Stimulated activated CD8-positive, alpha-beta memory T cell treated with anti-CD3 and anti-CD28 coated beads, Interleukin-15, amount 100 ng/mL, for 4 hours (primary cell): ENCODE data around the gene EAF1.
A peak's percentile ranks its signal among the peaks of the same experiment; 100 is the strongest.
"Not testable (repeated sequence)": the region's sequence is repeated elsewhere in the genome, so short reads cannot be mapped to it uniquely, and the experiment has no call there.

Experiments
- DNase-seq, 2 donors: peaks; one replicate each; pipeline ENCODE4 v3.0.0-alpha.2; 2020; ENCODE audit warnings: low read depth in 2 of 2

EAF1 gene

DNA sequence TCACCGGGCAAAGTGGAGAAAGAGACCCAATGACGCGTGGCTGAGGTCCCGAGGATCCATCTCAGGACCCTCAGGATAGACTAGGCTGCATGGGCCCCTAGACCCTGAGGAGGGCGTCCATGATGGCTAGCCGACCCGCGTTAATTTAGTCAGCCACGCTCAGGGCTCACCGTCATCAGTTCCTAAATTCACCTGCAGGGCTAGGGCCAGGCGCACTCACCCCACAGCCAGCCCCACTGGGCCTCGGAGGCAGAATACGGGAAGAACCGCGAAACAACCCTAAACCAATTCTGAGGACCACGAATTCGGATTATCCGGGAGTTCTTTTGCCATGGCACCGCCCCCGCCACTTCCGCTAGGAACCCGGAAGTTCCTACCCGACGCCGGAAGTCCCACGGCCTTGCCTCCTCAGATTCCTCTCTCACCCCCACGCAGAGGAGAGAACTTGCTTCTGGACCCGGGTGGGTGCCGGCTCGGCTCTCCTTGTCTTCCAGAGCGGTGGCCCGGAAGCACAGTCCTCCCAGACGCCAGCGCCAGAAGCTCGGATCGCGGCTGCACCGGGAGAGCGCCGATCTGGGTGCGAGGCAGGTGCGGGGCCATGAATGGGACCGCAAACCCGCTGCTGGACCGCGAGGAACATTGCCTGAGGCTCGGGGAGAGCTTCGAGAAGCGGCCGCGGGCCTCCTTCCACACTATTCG is at the start of gene EAF1, which contains the start of gene METTL6:
EAF1 (plus strand) TSS at position 417 of the 699 bp plus-strand sequence; CDS start at position 599, 182 bp downstream.
METTL6 (minus strand) TSS at position 363 of the 699 bp plus-strand sequence. CDS start 1,033 bp downstream, outside the sequence.
- peak; percentile 72 to 75 for DNase-seq

DNA sequence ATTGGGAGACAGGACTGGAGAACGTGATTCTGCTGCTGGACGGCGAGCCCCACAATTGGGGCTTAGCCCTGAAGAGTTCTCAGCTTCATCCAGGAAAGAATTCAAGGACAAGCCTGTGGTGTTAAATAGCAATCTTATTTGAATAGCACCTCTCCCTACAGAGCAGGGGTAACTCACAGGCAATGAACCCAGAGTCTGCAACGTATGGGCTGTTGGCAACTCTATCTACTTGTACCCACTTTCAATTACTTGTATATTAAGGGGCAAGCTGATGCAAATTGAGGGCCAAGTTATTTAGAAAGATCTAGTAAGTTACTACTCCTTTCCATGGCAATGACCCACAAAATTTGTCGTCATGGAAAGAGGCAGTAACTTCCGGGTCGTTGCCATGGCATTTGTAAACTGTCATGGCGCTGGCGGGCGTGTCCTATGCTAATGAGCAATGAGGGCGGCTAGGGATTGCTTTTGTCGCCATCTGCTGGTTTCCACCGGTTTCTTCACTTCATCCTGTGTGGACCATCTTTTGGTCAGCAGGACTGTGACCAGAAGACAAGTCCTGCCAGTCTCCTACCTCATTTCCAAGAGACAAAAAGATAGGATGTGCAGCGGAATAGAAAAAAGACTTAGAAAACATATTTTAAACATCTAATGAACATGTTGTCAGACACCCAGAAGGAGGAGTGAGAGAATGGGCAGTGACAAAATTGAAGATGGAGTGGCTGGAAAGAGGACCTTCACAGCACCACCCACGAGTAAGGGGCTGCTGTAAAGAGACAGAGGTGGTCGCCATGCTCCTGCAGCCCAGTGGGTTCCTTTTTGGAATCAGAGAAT is 49.2 kb upstream of the EAF1 start:
- peak; percentile 79 to 91 for DNase-seq

DNA sequence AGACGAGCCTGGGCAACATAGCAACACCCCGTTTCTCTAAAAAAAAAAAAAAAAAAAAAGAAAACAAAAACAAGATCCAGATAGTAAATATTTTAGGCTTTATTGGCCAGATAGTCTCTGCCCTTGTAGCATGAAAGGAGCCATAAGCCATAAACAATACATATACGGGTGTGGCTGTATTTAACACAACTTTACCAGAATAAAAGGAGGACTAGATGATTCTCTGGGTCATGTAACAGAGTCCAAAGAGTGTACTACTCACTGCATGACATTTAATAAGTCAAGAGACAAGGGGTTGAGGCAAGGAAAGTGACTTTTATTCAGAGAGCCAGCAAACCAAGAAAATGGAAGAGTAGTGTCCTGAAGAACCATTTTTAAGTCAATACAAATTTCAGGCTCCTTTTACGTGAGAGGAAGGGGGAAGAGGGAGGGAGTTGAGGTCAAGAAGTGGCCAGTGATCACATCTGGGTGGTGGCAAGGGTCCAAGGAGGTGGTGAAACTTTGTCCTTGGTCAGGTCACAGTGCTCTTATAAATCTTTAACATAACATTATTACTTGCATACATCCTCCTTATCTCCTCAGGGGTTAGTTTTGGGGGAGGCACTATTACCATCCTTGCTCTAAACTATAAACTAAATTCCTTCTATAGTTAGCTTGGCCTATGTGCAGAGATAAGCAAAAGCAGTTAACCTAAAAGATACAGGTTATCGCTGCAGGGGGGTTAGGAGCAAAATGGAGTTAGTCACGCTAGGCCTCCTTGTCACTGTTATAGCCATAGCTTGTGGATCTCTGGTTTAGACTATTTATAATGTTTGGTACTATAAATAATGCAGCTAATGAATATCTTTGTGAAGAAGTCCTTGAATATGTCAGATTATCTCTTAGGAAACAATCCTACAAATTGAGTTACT is 46.2 kb upstream of the EAF1 start:
- DNase-seq, result no peak

DNA sequence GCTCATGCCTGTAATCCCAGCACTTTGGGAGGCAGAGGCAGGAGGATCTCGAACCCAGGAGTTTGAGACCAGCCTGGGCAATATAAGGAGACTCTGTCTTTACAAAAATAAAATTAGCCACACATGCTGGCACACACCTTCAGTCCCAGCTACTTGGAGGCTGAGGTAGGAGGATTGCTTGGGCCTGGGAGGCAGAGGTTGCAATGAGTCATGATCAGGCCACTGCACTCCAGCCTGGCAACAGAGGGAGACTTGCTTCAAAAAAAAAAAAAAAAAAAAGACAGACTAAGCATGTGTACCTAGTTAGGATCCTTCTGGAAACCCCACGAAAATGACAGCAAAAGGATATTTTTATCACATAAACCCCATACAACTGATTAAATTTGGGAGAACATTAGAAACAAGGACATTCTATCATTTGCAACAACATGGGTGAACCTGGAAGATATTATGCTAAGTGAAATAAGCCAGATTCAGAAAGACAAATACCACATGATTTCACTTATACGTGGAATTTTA is 44.9 kb upstream of the EAF1 start:
- no peak for DNase-seq

DNA sequence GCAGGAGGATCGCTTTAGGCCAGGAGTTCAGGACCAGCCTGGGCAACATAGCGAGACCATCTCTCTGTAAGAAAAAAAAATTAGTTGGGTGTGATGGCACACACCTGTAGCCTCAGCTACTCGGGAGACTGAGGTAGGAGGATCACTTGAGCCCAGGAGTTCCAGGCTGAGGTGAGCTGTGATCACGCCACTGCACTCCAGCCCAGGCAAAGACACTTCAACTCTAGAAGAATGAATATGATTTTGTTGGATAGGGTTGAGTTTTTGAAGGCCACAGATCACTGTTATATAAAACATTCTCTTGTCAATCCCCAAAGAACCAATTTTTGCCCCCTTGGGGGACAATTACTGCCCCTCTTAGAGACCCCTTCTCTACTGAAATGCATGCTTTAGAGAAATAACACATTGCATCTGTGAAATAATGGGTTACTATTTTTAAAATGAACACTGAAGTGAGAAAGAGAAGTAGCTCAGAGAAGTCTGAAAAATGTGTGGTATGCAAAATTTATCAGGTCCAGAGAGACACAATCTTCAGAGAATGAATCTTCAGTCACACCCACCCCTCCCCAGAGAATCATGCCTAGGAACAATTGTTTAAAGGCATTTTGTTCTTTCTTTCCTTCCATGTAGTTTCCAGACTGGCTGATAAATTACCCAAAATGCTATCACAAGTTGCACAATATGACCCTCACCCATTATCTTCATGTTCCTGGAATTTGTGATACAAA is 42.7 kb upstream of the EAF1 start:
- no peak for DNase-seq

DNA sequence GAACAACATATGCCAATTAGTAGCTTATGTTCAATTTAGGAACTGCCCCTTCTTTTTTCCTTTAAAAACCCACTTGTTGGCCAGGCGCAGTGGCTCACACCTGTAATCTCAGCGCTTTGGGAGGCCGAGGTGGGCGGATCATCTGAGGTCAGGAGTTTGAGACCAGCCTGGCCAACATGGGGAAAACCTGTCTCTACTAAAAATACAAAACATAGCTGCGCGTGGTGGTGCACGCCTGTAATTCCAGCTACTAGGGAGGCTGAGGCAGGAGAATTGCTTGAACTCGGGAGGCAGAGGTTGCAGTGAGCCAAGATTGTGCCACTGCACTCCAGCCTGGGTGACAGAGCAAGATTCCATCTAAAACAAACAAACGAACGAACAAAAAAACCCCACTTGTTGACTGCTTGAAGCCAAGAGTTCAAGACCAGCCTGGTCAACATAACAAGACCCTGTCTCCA is 42.1 kb upstream of the EAF1 start:
- DNase-seq, result not testable (repeated sequence)

DNA sequence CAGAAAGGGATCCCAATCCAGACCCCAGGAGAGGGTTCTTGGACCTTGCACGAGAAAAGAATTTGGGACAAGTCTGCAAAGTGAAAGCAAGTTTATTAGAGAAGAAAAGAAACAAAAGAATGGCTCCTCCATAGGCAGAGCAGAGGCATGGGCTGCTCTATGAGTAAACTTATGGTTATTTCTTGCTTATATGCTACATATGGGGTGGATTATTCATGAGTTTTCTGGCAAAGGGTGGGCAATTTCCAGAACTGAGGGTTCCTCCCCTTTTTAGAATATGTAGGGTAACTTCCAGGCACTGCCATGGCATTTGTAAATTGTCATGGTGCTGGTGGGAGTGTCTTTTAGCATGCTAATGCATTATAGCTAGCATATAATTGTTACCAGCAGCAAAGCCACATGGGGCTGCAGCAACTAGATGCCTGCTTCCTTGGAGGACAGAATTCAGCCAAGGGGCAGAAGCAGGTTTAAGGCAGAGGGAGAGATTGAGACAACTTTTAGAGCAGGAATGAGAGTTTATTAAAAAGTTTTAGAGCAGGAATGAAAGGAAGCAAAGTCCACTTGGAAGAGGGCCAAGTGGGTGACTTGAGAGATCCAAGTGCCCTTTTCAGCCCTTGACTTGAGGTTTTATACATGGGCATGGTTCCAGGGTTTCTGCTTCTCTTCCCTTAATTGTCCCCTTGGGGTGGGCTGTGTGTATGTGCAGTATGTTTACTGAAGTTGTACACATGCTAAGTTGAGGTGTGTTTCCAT is 41.3 kb upstream of the EAF1 start:
- no peak for DNase-seq

DNA sequence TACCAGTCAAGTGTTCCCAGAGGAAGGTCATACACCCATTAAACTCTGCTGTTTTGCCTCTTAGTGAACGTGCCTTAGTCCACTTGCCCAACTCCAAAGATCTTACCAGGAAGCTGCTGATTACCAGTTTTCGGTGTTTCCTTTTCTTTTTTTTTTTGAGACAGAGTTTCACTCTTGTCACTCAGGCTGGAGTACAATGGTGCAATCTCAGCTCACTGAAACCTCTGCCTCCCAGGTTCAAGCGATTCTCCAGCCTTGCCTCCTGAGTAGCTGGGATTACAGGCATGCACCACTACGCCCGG is 40.8 kb upstream of the EAF1 start:
- DNase-seq, result not testable (repeated sequence)

DNA sequence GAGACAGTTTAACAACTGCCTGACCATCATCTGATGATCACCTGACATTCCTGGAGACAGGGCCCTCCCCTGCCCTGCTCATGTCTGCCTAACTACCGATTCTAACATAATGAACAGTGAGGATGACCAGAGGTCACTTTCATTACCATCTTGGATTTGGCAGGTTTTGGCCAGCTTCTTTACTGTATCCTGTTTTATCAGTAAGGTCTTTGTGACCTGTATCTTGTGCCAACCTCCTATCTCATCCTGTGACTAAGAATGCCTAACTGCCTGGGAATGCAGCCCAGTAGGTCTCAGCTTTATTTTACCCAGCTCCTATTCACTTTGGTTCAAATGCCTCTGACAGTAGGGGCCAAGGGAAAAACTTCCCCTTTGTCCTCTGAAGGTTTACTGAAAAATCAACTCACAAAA is 40.2 kb upstream of the EAF1 start:
- no peak for DNase-seq

DNA sequence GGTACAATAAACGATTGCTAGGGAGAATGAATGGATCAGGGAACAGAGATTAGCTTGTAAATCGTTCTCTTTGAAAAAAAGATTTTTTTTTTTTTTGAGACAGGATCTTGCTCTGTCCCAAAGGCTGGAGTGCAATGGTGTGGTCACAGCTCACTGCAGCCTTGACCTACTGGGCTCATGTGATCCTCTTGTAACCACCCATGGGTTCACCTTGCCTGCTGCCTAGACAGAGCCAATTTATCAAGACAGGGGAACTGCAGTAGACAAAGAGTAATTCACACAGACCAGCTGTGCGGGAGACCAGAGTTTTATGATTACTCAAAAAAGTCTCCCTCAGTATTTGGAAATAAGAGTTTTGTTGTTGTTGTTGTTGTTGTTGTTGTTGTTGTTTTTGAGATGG is 39.7 kb upstream of the EAF1 start:
- DNase-seq, result no peak

DNA sequence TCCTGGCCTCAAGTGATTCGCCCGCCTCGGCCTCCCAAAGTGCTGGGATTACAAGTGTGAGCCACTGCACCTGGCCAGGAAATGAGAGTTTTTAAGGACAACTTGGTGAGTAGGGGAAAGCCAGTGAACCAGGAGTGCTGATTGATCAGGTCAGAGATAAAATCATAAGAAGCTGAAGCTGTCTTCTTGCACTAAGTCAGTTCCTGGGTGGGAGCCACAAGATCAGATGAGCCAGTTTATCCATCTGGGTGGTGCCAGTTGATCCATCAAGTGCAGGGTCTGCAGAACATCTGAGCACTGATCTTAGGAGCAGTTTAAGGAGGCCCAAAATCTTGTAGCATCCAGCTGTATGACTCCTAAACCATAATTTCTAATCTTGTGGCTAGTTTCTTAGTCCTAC is 39.1 kb upstream of the EAF1 start:
- not testable (repeated sequence) for DNase-seq

DNA sequence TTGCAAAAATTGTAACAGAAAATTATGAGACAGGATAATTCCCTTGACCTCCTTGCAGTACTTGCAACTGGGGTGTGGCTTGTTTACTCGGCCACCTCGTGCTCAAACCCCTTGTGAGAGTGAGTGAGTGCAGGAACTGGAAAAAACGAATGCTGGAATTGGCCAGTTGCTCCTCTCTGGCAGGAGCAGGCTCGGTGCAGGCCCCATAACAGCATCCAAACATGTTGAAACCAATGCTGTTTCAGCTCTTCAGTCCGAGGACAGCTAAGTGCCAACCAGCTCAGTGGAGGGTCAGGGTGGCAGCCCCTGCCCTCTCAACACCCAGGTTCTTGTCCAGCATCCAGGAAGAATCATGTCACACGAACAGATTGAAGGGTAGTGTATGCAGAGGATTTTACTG is 36.9 kb upstream of the EAF1 start:
- DNase-seq, result no peak

DNA sequence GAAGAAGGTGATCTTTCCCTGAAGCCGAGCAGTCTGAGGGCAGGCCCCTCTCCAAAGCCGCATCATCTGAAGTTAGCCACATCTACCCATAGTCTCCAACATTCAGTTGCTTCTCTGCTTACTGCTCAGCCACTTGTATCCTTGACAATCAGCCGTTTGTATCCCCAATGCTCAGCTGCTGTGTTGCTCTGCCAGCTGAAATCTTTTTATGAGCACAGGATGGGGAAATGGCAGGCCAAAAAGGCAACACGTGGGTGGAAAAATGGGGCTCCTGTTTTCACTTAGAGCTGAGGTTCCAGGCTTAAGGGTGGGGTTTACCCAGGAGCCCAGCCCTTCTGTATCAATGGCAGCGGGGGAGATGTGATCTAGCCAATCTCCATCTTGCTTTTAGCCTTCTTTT is 36.4 kb upstream of the EAF1 start:
- DNase-seq, result no peak

DNA sequence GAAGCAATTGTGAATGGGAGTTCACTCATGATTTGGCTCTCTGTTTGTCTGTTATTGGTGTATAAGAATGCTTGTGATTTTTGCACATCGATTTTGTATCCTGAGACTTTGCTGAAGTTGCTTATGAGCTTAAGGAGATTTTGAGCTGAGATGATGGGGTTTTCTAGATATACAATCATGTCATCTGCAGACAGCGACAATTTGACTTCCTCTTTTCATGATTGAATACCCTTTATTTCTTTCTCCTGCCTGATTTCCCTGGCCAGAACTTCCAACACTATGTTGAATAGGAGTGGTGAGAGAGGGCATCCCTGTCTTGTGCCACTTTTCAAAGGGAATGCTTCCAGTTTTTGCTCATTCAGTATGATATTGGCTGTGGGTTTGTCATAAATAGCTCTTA is 34.1 kb upstream of the EAF1 start:
- not testable (repeated sequence) for DNase-seq

DNA sequence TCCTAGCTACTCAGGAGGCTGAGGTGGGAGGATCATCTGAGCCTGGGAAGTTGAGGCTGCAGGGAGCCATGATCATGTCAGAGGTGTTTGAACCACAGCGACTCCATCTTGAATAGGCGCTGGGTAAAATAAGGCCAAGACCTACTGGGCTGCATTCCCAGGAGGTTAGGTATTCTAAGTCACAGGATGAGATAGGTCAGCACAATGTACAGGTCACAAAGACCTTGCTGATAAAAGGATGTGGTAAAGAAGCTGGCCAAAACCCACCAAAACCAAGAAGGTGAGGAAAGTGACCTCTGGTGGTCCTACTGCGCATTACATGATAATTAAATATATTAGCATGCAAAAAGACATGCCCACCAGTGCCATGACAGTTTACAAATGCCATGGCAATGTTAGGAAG is 28.7 kb upstream of the EAF1 start:
- DNase-seq, result not testable (repeated sequence)

DNA sequence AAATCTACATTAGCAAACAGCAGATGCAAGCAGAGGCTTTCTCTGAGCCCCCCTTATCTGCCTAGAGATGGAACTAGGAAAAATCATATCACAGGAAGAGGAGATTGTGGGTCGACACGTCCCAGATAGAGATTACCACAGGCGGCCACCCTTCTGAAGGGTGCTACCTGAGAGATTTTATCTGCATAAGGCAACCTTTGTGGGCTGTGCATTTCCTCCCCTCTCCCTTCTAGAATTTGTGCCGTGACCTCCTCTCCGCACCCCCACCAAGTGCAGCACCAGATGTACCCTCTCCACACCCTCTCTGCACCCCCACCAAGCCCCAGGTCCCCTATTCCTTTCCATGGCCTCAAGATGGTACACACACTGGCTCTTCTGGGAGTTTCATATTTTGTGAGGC is 27.4 kb upstream of the EAF1 start:
- no peak for DNase-seq

DNA sequence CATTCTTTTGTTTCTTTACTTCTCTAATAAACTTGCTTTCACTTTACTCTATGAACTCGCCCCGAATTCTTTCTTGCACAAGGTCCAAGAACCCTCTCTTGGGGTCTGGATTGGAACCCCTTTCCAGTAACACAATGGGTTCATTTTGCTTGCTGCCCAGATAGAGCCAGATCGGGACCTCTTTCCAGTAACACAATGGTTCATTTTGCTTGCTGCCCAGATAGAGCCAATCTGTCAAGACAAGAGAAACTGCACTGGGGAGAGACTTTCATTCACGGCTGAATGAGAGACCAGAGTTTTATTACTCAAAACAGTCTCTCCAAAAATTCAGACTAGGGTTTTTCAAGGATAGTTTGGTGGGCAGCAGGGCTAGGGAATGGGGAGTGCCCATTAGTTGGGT is 25.5 kb upstream of the EAF1 start:
- no peak for DNase-seq

DNA sequence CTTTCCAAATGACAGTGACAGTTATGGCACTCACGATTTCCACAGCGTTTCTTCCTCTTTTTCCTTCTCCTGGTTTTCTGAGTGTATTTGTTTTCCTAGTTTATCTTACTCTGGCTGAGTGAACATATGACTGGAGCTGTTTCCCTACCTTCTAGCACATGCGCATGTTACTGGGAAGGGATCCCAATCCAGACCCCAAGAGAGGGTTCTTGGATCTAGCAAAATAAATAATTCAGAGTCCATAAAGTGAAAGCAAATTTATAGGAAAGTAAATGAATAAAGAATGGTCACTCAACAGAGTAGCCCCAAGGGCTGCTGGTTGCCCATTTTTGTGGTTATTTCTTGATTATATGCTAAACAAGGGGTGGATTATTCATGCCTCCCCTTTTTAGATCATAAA is 23.9 kb upstream of the EAF1 start:
- no peak for DNase-seq

DNA sequence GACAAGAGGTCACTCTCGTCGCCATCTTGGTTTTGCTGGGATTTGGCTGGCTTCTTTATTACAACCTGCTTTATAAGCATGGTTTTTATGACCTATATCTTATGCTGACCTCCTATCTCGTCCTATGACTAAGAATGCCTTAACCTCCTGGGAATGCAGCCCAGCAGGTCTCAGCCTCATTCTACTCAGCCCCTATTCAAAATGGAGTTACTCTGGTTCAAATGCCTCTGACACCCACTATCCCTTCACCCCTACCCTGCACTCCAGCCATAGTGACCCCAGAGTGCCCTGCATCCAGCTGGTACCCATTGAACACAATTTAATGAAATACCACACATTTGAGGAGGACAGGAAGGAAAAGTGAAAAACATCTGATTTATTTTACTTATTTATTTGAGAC is 23.4 kb upstream of the EAF1 start:
- no peak for DNase-seq

DNA sequence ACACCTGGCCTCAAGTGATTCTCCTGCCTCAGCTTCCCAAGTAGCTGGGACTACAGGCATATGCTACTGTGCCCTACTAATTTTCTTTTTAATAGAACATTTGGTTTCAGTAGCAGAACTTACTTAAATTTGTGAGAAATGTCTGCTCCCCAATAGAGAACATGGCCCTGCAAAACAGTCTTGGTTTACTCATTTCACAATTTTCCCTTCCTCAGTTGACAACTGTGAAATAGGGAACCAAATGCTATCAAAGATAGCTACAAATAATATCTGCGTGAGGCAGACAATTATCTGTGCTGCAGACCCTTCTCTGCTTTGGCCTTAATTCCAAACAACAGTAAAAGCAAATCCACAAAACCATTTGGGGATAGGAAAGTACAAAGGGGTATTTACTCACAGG is 22.6 kb upstream of the EAF1 start:
- no peak for DNase-seq
